Measurements from ENCODE around the gene ARL2BP. TPM values are rescaled to one million over a fixed set of nuclear protein-coding genes. Genes with fewer than 3 reads are reported as not detected.
"Not testable (repeated sequence)": the region's sequence is repeated elsewhere in the genome, so short reads cannot be mapped to it uniquely, and the experiment has no call there.

ARL2BP gene
- total and polyA plus RNA-seq, 9 of the 15 experiments (the other 6 are each of a cell fraction or from before 2014, with no cell fraction given) = 16.7 to 41.8 (median 27.2) TPM

- peak; percentile 19; the same call in 1 of the 2 replicates for TF ChIP-seq GABPA (tag; conservative IDR thresholded peaks at IDR 0.05; ENCODE audit: low read depth)
Measured at GRCh38 chr16:57266531-57267260, 21.6 kb downstream of the ARL2BP start (continued).

- H3K36me3 ChIP-seq (ENCODE audit: control insufficient read depth, insufficient read depth, low read length); H3K4me3 ChIP-seq; ATAC-seq; H3K4me2 ChIP-seq (ENCODE audit: insufficient read depth, low read length); BruUV-seq (replicated peaks); intact Hi-C loops (cut with micrococcal nuclease); DNase-seq (ENCODE audit: extremely low read depth in 1 of 4, low spot score in 3 of 4); H3K27ac ChIP-seq (ENCODE audit: extremely low read depth, low read depth, low read length); in situ Hi-C loops (cut with MboI); H2AFZ ChIP-seq (ENCODE audit: low read depth, low read length); H3K9ac ChIP-seq (ENCODE audit: insufficient read depth in 1 of 2, low read depth in 2 of 2, low read length in 2 of 2); H4K20me1 ChIP-seq (replicated peaks; ENCODE audit: control insufficient read depth, insufficient read depth, low read length); H3K9me1 ChIP-seq (ENCODE audit: control insufficient read depth, insufficient read depth, low read length); FAIRE-seq; H3K27me3 ChIP-seq (ENCODE audit: control insufficient read depth in 2 of 2, insufficient read depth in 2 of 2, low read length in 2 of 2); CTCF ChIA-PET (ENCODE audit: low intra/inter-chr PET ratio); H3K79me2 ChIP-seq (ENCODE audit: control insufficient read depth, insufficient read depth, low read length); H3K9me3 ChIP-seq (replicated peaks; ENCODE audit: control insufficient read depth, insufficient read depth, low read depth, low read length): not testable (repeated sequence)
- WGBS (ENCODE audit: insufficient coverage, low coverage, missing lambda C conversion rate) = 26% methylated on average over 2 of the region's 2 CpGs
- POLR2A ChIA-PET = interaction anchor here (1.8 kb wide), 1 partner anchor 12 kb away, joined by 3 read pairs; no protein-coding TSS in a partner anchor
- peaks cover 36 to 55% of the 10 kb centered on the region in 2 experiments for H3K4me1 ChIP-seq (replicated peaks in 1 of 2; ENCODE audit: control insufficient read depth in 2 of 2, insufficient read depth in 2 of 2, low read length in 2 of 2)
Measured at GRCh38 chr16:57267343-57267742, 22.3 kb downstream of the ARL2BP start.

All from K562 (cell line).